Measurements from ENCODE around the gene TRAM2. TPM values are rescaled to one million over a fixed set of nuclear protein-coding genes. Genes with fewer than 3 reads are reported as not detected.
A peak's percentile ranks its signal among the peaks of the same experiment; 100 is the strongest.

TRAM2 gene
- total RNA-seq, 2 experiments from 2014 or later = 2.5 to 2.9 TPM

- CTCF ChIA-PET = no interaction called here
- no peak for DNase-seq
Observed at GRCh38 chr6:52530351-52530750, 46.5 kb downstream of the TRAM2 start.

GRCh38 chr6:52529311-52529710 lies 47.5 kb downstream of the TRAM2 start:
- CTCF ChIA-PET = interaction anchor here (1.2 kb wide), 1 partner anchor 9 kb away, joined by 3 read pairs; no protein-coding TSS in a partner anchor
- Mint-ChIP-seq H3K27ac (no peak overlapping the region), H3K27me3 (ENCODE audit: low read depth) (no peaks in the 10 kb centered on the region), H3K4me1 (ENCODE audit: low read depth) (no peaks in the 10 kb centered on the region), H3K4me3 (no peak overlapping the region), H3K9me3 (no peaks in the 10 kb centered on the region), H3K36me3 (ENCODE audit: low read depth) (no peaks in the 10 kb centered on the region)
- no peak for DNase-seq
- intact Hi-C loops (cut with micrococcal nuclease) = no loop called here

More at GRCh38 chr6:52530351-52530750, 46.5 kb downstream of the TRAM2 start:
- no peak overlapping the region for H3K4me3 Mint-ChIP-seq
- H3K9me3 Mint-ChIP-seq = no peaks in the 10 kb centered on the region
- H3K27me3 Mint-ChIP-seq (ENCODE audit: low read depth) = no peaks in the 10 kb centered on the region
- H3K36me3 Mint-ChIP-seq (ENCODE audit: low read depth) = no peaks in the 10 kb centered on the region
- intact Hi-C loops (cut with micrococcal nuclease) = no loop called here
- H3K27ac Mint-ChIP-seq = no peak overlapping the region
- peaks cover 2% of the 10 kb centered on the region for H3K4me1 Mint-ChIP-seq (ENCODE audit: low read depth)

- H3K36me3 Mint-ChIP-seq (ENCODE audit: low read depth) = no peaks in the 10 kb centered on the region
- intact Hi-C loops (cut with micrococcal nuclease) = no loop called here
- H3K4me3 Mint-ChIP-seq = no peak overlapping the region
- H3K27ac Mint-ChIP-seq = no peak overlapping the region
- peaks cover 4% of the 10 kb centered on the region for H3K4me1 Mint-ChIP-seq (ENCODE audit: low read depth)
- no peaks in the 10 kb centered on the region for H3K27me3 Mint-ChIP-seq (ENCODE audit: low read depth)
- DNase-seq = no peak
- CTCF ChIA-PET = interaction anchor here (0.6 kb wide), 1 partner anchor 942 kb away, joined by 3 read pairs; no protein-coding TSS in a partner anchor
- no peaks in the 10 kb centered on the region for H3K9me3 Mint-ChIP-seq
Observed at GRCh38 chr6:52527436-52527835, 49.4 kb downstream of the TRAM2 start.

GRCh38 chr6:52526634-52527033 lies 50.2 kb downstream of the TRAM2 start:
- Mint-ChIP-seq H3K4me3 (no peak overlapping the region), H3K36me3 (ENCODE audit: low read depth) (no peaks in the 10 kb centered on the region), H3K27me3 (ENCODE audit: low read depth) (no peaks in the 10 kb centered on the region), H3K9me3 (no peaks in the 10 kb centered on the region), H3K4me1 (ENCODE audit: low read depth) (peaks cover 4% of the 10 kb centered on the region), H3K27ac (no peak overlapping the region)
- intact Hi-C loops (cut with micrococcal nuclease) = no loop called here
- CTCF ChIA-PET = interaction anchor here (0.8 kb wide), 1 partner anchor 126 kb away, joined by 5 read pairs; no protein-coding TSS in a partner anchor
- no peak for DNase-seq

GRCh38 chr6:52524918-52525317 lies 51.9 kb downstream of the TRAM2 start:
- H3K4me3 Mint-ChIP-seq = no peak overlapping the region
- CTCF ChIA-PET = interaction anchor here (0.6 to 1.4 kb wide), 3 partner anchors 18 to 341 kb away, joined by 3 to 4 read pairs (median 3); no protein-coding TSS in a partner anchor

GRCh38 chr6:52523378-52524142 lies 53.3 kb downstream of the TRAM2 start:
- Mint-ChIP-seq H3K36me3 (ENCODE audit: low read depth) (peaks cover 3% of the 10 kb centered on the region), H3K9me3 (no peaks in the 10 kb centered on the region), H3K27me3 (ENCODE audit: low read depth) (no peaks in the 10 kb centered on the region), H3K27ac (no peak overlapping the region), H3K4me3 (no peak overlapping the region), H3K4me1 (ENCODE audit: low read depth) (peaks cover 4% of the 10 kb centered on the region)
- no peak for DNase-seq
- CTCF ChIA-PET = interaction anchor here (0.6 to 1.4 kb wide), 2 partner anchors 9 to 17 kb away, joined by 4 read pairs; no protein-coding TSS in a partner anchor
- intact Hi-C loops (cut with micrococcal nuclease) = no loop called here

More at GRCh38 chr6:52524918-52525317, 51.9 kb downstream of the TRAM2 start:
- no peaks in the 10 kb centered on the region for H3K9me3 Mint-ChIP-seq
- DNase-seq = no peak
- H3K4me1 Mint-ChIP-seq (ENCODE audit: low read depth) = peaks cover 4% of the 10 kb centered on the region
- no peaks in the 10 kb centered on the region for H3K27me3 Mint-ChIP-seq (ENCODE audit: low read depth)
- H3K36me3 Mint-ChIP-seq (ENCODE audit: low read depth) = peaks cover under 1% of the 10 kb centered on the region
- intact Hi-C loops (cut with micrococcal nuclease) = no loop called here
- no peak overlapping the region for H3K27ac Mint-ChIP-seq

- no peak overlapping the region for H3K4me3 Mint-ChIP-seq
- no peaks in the 10 kb centered on the region for H3K9me3 Mint-ChIP-seq
- intact Hi-C loops (cut with micrococcal nuclease) = no loop called here
- H3K27me3 Mint-ChIP-seq (ENCODE audit: low read depth) = no peaks in the 10 kb centered on the region
- no peak overlapping the region for H3K27ac Mint-ChIP-seq
- DNase-seq = no peak
- peaks cover 3% of the 10 kb centered on the region for H3K36me3 Mint-ChIP-seq (ENCODE audit: low read depth)
- peaks cover 8% of the 10 kb centered on the region for H3K4me1 Mint-ChIP-seq (ENCODE audit: low read depth)
- CTCF ChIA-PET = no interaction called here
Observed at GRCh38 chr6:52522655-52523054, 54.2 kb downstream of the TRAM2 start.

- Mint-ChIP-seq H3K4me3 (no peak overlapping the region), H3K9me3 (no peaks in the 10 kb centered on the region), H3K27me3 (ENCODE audit: low read depth) (no peaks in the 10 kb centered on the region), H3K36me3 (ENCODE audit: low read depth) (peaks cover 3% of the 10 kb centered on the region), H3K4me1 (ENCODE audit: low read depth) (peaks cover 11% of the 10 kb centered on the region), H3K27ac (no peak overlapping the region)
- CTCF ChIA-PET = interaction anchor here (0.5 kb wide), 1 partner anchor 528 kb away, joined by 3 read pairs; no protein-coding TSS in a partner anchor
- DNase-seq = no peak
- intact Hi-C loops (cut with micrococcal nuclease) = no loop called here
Observed at GRCh38 chr6:52522151-52522626, 54.7 kb downstream of the TRAM2 start.

- Mint-ChIP-seq H3K36me3 (ENCODE audit: low read depth) (peaks cover 3% of the 10 kb centered on the region), H3K4me1 (ENCODE audit: low read depth) (peaks cover 11% of the 10 kb centered on the region), H3K9me3 (no peaks in the 10 kb centered on the region), H3K4me3 (no peak overlapping the region), H3K27ac (no peak overlapping the region), H3K27me3 (ENCODE audit: low read depth) (no peaks in the 10 kb centered on the region)
- intact Hi-C loops (cut with micrococcal nuclease) = no loop called here
- DNase-seq = no peak
- CTCF ChIA-PET = no interaction called here
Observed at GRCh38 chr6:52519618-52520017, 57.2 kb downstream of the TRAM2 start.

GRCh38 chr6:52518279-52518945 lies 58.4 kb downstream of the TRAM2 start:
- peaks cover 3% of the 10 kb centered on the region for H3K36me3 Mint-ChIP-seq (ENCODE audit: low read depth)
- no peak for DNase-seq
- H3K4me3 Mint-ChIP-seq = no peak overlapping the region
- H3K4me1 Mint-ChIP-seq (ENCODE audit: low read depth) = peaks cover 7% of the 10 kb centered on the region
- H3K9me3 Mint-ChIP-seq = no peaks in the 10 kb centered on the region
- no peak overlapping the region for H3K27ac Mint-ChIP-seq
- intact Hi-C loops (cut with micrococcal nuclease) = no loop called here
- no peaks in the 10 kb centered on the region for H3K27me3 Mint-ChIP-seq (ENCODE audit: low read depth)
- CTCF ChIA-PET = no interaction called here

GRCh38 chr6:52517502-52518278 lies 59.2 kb downstream of the TRAM2 start:
- CTCF ChIA-PET = no interaction called here
- intact Hi-C loops (cut with micrococcal nuclease) = loop anchor here (1.0 kb wide), 2 partner anchors 58 to 118 kb away; no protein-coding TSS in a partner anchor
- DNase-seq = peak; percentile 78
- H3K9me3 Mint-ChIP-seq = no peaks in the 10 kb centered on the region
- H3K36me3 Mint-ChIP-seq (ENCODE audit: low read depth) = peaks cover 3% of the 10 kb centered on the region
- H3K4me3 Mint-ChIP-seq = no peak overlapping the region
- peaks cover 7% of the 10 kb centered on the region for H3K4me1 Mint-ChIP-seq (ENCODE audit: low read depth)
- H3K27me3 Mint-ChIP-seq (ENCODE audit: low read depth) = no peaks in the 10 kb centered on the region
- H3K27ac Mint-ChIP-seq = peak overlapping the region; percentile 48

- H3K4me1 Mint-ChIP-seq (ENCODE audit: low read depth) = peaks cover 7% of the 10 kb centered on the region
- H3K27me3 Mint-ChIP-seq (ENCODE audit: low read depth) = no peaks in the 10 kb centered on the region
- H3K27ac Mint-ChIP-seq = no peak overlapping the region
- no peaks in the 10 kb centered on the region for H3K9me3 Mint-ChIP-seq
- no peak for DNase-seq
- peaks cover 3% of the 10 kb centered on the region for H3K36me3 Mint-ChIP-seq (ENCODE audit: low read depth)
- H3K4me3 Mint-ChIP-seq = no peak overlapping the region
- CTCF ChIA-PET = no interaction called here
- intact Hi-C loops (cut with micrococcal nuclease) = loop anchor here (1.0 kb wide), 2 partner anchors 58 to 118 kb away; no protein-coding TSS in a partner anchor
Observed at GRCh38 chr6:52516943-52517342, 59.9 kb downstream of the TRAM2 start.
